ENCODE results near the gene APC2. TPM values are rescaled to one million over a fixed set of nuclear protein-coding genes. Genes with fewer than 3 reads are reported as not detected.

APC2 gene
- total RNA-seq, 1 donor from 2014 or later, result 116 TPM

DNA sequence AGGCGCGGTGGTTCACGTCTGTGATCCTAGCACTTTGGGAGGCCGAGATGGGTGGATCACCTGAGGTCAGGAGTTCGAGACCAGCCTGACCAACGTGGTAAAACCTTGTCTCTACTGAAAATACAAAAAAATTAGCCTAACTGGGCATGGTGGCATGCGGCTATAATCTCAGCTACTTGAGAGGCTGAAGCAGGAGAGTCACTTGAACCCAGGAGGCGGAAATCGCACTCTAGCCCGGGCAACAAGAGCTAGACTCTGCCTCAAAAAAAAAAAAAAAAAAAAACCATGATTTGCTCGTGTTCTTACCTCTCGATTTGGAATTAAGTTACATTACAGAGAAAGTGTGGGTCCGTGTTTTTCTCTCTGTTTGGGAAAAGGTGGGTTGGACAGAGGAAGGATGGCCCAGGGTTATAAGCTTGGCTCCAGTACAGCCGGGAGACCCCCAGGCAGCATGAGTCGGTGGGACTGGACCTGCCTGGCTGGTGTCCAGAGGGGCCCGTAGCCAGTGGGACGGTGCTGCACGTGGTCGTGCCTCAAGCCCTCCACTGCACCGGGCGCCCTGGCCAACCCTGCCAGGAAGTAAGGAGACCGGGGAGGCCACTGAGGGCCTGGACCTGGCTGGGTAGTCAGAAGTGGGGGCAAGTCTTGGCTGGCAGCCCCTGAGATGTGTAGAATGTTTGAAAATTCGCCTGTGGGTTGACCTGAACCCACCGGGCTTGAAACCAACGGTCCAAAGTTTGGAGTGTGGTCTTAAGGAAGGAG is 8.1 kb upstream of the APC2 start:
- DNase-seq (ENCODE audit: low spot score in 2 of 2) (no peak), FAIRE-seq (no peak)

DNA sequence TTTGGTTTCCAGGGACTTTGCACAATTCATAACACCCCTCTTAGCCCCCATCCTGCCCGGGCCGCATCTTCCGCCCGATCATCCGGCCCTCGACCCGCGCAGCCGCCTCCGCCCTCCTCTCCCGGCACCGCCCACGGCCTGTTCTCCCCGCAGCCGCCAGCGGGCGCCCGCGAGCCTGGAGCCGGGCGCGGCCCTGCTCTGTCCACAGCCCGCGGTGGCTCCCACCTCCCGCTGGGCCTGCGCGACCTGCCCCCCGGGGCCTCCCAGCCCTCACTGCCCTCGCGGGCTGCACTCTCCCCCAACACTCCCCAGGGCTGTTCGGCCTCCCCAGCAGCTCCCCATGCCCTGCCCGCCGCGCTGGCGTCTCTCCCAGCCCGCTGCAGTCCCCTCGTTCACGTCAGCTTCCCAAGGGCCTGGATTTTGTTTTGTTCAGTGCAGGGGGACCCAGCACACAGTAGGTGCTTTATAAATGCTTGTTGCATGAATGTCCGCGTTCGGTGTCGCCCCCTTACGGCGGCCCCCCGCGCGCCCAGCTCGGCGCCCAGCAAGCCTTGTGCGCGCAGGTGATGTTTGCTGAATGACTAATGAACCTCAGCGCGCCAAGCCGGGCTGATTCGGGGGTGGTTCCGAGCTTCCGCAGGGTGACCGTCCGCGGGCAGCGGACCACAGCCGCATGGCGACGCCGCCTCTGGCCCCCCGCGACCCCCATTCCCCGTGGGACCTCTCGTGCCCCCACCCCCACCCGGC is 4.6 kb upstream of the APC2 start:
- FAIRE-seq (no peak), DNase-seq (ENCODE audit: low spot score in 2 of 2) (peak; percentile 93 to 95)

DNA sequence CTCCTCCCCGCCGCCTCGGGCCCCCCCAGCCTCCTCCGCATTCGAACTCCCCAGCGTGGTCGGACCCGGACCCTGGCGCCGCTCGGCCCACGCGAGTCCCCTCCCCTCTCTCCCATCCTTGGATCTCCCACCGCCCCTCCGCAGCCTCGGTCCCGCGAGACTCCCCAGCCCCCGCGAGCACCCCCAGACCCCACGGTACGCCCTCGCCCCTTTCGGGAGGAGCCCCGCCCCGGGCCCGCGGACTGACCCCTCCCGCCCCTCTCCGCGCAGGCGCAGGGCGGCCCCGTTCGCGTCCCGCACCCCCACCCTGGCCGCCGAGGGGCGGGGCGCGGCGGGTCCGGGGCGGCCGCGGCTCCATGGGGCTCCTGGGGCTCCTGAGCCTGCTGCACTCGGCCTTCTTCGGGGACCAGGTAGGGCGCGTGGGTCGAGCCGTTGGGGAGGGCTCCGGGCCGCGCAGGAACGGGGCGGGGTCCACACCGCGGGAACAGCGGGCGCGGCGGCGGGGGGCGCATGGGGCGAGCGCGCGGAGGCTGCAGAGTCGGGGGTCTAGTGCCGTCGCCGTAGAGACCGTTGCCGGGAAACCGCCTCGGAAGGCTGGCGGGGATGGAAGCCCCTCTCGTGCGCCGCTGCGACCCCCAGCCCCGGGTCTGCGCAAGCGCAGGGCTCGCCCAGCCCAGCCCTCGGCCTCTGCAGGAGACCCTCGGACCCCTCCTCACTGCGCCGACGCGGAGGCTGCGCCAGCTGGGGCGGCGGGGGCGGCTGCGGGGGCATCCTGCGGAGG is 3.8 kb upstream of the APC2 start:
- DNase-seq (ENCODE audit: low spot score in 2 of 2) (peak; percentile 83 to 84), FAIRE-seq (no peak)

DNA sequence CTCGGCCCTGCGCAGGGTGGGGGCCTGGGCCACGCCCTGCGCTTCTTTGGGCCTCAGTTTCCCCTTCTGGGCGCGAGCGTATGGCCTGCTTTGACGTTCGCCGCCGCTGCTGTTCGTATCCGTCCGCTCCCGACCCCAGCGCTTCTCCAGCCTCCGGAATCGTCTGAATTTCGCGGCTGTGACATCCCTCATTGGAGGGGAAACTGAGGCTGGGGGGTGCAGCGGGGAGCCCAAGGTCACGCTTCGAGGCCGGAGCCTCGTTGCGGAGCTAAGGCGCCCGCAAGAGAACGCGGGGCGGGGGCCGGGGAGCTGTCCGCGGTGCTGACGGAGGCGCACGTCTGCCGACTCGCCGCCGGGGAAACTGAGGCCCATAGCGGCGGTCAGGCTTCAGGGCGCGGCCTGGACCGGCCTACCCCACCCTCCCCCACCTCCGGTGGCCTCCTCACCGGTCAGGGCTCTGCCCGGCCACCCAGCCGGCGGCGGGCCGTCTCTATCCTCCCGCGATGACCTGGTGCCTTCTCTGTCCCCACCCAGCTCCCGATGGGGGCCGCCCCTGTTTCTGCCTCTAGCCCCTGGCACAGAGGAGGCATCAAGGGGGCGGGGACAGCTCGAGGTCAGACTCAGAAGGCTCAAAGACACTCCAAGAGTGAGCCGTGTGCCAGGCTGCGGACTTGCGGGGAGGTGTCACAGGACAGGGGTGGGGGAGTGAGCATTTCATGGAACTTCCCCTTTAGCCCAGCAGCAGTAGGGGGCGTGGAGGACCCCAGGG is 3.0 kb upstream of the APC2 start:
- FAIRE-seq (no peak), DNase-seq (ENCODE audit: low spot score in 2 of 2) (no peak)

DNA sequence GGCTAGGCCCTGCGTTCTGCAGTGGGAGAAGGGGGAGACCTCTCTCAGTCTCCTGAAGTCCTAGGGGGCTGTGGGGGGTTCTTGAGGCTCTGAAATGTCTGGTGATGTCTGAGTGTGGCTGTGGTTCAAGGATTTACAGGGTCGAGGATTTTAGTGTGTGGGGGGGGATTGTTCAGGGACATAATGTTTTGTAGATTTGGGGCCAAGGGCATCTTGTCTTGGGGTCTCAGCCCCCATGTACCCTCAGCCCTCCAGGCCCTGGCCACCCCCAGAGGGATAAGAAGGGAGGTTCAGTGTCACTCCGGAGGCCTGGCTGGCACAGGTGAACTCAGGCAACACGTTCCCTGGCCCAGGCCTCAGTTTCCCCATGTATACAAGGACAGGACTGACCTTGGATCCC is 2.4 kb upstream of the APC2 start:
- DNase-seq (ENCODE audit: low spot score in 2 of 2), result no peak
- FAIRE-seq, result no peak

DNA sequence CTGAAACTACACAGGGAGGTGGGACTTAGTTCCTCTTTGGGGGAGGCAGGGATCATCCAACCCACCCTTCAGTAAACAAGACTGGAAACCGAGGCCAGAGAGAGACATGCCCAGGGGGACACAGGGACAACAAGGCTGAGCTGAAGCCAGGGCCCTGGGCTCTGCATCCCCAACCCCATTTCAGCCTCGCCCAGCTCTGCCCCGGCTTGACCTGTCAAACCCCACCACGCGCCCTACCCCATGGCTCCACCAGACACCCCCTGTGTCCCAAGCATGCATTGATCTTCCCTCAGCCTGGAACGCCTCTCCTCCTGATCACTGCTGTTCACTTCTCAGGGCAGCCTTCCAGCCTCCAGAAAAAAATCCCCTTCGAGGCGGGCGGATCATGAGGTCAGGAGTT is 2.0 kb upstream of the APC2 start:
- DNase-seq (ENCODE audit: low spot score in 2 of 2) (no peak), FAIRE-seq (no peak)

DNA sequence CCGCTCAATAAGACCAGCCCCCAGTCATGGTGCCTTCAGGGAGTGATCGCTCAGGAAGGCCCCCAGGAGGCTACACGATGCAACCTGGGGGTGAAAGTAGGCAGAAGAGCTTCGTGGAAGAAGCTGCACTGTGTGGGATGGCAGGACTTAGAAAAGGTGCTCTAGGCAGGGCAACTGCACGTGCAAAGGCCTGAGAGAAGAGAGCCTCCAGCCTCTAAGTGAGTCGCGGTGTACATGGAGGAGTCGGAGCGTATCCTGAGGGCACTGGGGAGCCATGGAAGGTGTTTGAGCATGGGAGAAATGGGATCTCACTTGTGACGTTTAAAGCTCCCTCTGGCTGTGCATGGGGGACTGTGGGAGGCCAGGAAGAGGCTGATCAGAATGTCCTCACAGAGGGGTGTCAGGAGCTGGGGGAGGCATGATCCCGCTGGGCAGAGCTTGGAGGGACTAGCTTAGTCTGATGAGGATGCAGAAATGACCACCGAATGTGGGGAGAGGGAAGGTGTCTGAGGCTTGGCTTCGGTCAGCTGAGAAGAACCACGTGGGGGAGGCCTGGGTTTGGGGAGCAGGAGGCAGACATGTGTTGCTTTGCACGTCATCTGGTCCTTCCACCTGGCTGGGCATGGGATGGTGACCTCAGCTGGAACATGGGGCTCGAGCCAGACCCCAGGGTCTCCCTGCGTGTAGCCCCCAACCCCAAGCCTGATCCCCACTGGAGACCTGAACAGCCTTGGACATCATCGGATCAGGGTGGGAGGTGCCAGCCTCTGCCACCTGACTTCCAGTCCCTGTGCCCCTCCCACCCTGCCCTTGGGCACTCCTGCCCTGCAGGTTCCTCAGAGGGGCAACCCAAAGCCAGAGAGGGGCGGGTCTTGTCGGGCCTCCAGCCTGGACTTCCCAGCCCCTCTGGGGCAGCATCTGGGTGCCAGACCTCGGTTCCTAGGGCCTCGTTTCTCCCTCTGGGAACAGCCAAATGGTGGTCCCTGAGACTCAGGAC is 1.1 kb downstream of the APC2 start:
- DNase-seq (ENCODE audit: low spot score in 2 of 2), result no peak
- no peak for FAIRE-seq

DNA sequence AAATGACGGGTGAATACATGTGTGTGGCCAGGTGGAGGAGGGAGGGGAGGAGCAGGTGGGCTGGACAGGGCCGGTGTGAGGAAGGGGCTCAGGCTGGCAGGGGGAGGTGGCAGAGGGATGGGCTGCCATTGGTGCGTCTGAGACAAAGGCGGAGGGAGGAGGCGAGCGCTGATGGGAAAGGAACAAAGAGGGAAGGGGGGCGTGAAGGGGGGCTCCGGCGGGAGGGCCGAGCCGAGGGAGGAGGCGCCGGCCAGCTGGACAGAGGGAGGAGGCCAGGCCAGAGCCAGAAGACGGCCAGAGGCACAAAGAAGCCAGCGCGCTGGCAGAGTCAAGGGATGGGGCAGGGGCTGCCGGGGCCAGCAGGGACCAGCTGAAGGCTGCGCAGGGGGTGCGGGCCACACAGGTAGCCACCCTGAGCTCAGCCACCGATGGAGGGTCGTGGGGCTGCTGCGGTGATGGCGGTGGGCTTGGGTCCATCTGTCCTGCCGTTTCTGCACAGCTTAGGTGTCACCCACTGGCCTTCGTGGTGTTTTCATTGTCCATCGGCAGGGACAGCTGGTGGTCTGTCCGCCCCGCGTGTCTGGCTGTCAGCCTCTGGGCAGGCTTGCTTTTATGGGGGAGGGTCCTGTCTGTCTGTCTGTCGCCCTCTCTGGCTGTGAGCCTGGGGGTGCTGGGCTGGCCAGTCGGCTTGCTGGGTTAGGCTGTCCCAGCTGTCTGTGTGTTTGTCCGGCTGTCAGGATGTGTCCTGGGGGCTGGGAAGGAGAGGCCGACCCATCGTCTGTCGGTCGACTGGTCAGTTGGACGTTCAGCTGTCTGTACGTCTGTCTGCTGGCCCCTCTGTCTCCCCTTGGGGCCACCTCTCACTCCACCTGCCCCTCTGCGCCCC is 2.2 kb downstream of the APC2 start:
- DNase-seq (ENCODE audit: low spot score in 2 of 2) (peak; percentile 72 to 79), FAIRE-seq (no peak)

DNA sequence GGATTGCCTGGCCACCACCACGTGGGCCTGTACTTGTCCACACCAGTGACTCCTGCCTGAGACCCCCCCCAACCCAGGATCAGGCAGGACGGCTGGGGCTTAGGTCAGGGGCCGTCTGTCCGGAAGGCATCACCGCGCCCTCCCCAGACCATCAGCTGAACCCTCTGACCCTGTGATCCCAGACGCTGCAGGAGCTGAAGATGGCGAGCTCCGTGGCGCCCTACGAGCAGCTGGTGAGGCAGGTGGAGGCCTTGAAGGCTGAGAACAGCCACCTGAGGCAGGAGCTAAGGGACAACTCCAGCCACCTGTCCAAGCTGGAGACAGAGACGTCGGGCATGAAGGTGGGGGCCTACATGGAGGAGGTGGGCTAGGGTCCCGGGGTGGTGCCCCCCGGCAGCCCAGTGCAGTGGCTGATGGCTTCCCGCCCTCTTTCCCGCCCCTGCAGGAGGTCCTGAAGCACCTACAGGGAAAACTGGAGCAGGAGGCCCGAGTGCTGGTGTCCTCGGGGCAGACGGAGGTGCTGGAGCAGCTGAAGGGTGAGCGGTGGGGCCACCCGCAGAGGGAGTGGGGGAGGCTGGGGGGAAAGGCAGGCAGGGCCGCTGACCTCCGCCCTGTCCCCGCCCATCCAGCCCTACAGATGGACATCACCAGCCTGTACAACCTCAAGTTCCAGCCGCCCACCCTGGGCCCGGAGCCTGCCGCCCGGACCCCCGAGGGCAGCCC is 3.0 kb downstream of the APC2 start:
- DNase-seq (ENCODE audit: low spot score in 2 of 2) (no peak), FAIRE-seq (no peak)

DNA sequence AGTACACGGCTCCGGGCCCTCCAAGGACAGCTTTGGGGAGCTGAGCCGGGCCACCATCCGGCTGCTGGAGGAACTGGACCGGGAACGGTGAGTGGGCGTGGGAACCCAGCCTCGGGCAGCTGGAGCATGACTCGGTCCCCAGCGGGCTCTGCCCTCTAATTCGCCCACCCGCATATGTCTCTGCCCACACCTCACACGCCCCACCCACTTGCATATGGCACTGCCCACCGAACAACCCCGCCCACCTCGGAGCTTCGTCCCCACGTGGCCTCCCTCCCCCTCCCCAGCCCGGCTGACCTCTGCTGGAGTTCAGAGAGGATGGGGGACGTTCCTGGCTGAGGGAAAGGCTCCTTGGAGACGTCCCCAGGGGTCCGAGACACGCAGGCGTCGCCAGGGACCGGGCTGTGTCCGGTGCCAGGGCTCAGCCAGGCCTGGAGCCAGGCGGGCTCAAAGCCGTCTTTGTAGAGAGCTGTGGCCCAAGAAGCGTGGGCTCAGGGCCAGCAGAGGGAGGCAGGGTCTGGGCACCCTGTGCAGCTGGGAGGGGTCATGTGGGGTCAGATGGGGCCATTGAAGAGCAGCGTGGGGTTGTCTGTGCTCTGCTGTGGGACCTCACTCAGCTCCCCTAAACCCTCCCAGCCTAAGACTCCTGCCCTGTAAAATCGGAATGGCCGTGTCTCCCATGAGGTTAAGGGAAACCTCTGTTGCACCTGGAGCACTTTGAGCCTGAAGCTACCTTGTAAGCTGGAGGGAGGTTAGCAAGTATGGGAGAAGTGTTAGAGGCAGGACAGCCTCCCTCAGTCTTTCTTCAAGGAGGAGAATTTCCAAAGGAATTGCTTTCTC is 3.8 kb downstream of the APC2 start:
- FAIRE-seq, result no peak
- peak; percentile 84 to 91 for DNase-seq (ENCODE audit: low spot score in 2 of 2)

DNA sequence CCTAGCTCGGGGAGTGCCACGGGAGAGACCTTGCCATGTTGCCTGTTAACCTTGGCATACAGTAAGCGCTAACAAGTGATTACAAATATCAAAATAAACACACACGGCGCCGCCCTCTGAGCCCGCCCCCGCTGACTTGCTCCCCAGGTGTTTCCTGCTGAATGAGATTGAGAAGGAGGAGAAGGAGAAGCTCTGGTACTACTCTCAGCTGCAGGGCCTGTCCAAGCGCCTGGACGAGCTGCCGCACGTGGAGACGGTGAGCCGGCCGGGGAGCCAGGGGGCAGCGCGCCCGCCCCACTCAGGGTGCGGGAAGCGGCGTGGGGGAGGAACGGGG is 5.0 kb downstream of the APC2 start:
- FAIRE-seq (no peak), DNase-seq (ENCODE audit: low spot score in 2 of 2) (no peak)

DNA sequence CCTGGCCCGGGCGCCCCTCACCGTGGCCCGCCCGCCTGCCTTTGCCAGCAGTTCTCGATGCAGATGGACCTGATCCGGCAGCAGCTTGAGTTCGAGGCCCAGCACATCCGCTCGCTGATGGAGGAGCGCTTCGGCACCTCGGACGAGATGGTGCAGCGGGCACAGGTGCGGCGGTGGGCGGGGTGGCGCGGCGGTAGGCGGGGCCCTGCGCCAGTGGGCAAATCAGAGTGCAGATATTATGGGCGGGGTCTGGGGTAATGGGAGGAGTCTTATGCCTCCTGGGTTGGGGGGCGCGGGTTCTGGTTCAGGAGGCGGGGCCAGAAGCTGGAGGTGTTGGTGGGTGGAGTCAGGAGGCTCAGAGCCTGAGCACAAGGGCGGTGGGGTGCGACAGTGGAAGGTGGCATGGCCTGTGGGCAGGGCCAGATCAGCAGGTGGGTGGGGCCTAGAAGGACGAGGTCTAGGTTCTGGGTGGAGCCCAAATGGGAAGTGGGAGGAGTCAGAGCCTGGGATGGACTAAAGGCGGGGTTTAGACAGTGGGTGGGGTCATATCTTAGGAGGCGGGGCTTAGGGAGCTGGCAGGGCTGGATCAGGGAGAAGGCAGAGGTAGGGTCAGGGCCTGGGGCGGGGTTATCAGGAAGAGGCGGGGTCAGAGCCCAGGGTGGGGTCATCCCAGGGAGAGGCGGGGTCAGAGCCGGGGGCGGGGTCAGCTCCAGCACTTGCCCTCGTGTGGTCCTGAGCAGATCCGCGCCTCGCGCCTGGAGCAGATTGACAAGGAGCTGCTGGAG is 5.6 kb downstream of the APC2 start:
- FAIRE-seq (no peak), DNase-seq (ENCODE audit: low spot score in 2 of 2) (peak in 1 of 2 donors; percentile 81)

DNA sequence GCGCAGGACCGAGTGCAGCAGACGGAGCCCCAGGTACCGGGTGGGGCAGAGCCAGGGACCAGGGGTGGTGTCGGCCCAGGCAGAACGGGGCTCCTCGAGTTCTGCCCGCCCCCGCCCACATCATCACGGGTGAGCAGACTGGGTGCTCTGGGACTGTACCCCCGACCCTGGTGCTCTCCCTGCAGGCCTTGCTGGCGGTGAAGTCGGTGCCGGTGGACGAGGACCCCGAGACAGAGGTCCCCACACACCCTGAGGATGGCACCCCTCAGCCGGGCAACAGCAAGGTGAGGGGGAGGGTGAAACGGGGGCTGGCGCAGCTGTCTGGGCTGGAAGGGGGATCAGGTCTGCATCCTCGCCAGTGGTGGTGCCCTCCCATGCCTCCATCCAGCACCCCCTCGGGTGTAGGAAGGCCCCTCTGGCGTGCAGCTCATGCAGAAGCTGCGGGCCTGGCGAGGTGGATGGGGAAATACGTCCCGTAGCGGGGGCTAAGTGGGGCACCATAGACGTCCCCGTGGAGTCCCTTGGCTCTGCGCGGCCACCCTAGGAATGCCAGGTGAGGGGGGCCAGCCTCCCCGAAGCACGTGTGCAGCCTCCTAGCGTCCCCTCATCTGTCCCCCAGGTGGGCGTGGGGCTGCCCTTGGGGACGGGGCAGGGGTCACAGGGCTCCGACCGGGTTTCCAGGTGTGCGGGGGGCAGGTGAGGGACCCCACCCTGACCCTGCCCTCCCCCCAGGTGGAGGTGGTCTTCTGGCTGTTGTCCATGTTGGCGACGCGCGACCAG is 6.4 kb downstream of the APC2 start:
- FAIRE-seq, result no peak
- DNase-seq (ENCODE audit: low spot score in 2 of 2), result no peak

DNA sequence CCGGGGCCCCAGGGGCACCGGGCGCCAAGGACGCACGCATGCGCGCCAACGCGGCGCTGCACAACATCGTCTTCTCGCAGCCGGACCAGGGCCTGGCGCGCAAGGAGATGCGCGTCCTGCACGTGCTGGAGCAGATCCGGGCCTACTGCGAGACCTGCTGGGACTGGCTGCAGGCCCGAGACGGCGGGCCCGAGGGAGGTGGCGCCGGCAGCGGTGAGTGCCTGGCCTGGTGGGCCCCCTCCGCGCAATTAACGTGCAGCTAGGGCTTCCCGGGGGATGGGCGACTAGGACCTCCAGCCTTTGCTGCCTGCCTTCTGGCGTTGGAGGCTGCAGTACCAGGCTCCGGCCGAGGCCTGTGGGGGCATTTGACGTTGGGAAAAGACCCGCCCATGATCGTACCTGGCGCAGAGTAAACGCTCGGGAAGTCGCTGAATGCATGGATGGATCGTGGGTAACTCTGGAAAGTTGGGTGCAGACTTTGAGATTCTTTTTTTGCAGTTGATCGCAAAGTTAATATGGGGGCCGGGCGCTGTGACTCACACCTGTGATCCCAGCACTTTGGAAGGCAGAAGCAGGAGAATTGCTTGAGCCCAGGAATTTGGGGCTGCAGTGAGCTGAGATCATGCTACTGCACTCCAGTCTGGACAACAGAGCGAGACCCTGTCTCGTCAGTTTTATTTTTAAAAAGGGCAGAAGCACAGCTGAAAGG is 7.3 kb downstream of the APC2 start:
- no peak for FAIRE-seq
- DNase-seq (ENCODE audit: low spot score in 2 of 2), result no peak

DNA sequence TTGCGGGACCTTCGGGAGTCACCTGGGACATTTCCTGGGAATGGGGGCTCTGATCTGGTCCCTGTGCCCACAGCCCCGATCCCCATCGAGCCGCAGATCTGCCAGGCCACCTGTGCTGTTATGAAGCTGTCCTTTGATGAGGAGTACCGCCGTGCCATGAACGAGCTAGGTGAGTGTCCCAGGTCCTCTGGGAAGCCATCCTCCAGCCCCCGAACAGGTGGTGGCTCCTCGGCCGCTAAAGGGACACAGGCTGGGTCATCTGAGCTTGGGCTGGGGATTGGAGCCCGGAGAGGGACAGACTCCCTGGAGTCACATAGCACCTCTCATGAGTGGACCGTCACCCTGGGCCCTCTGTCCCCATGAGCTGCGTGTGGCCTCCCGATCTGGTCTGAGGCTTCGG is 8.0 kb downstream of the APC2 start:
- no peak for DNase-seq (ENCODE audit: low spot score in 2 of 2)
- FAIRE-seq, result no peak
